ENCODE data around the gene GALNT6.

GALNT6 gene

GRCh38 chr12:51379571-51379970, 11.6 kb downstream of the GALNT6 start:
- DNase-seq (ENCODE audit: low spot score), result no peak

- no peak for DNase-seq (ENCODE audit: low spot score)
Observed at GRCh38 chr12:51378749-51379148, 12.5 kb downstream of the GALNT6 start.

DNA sequence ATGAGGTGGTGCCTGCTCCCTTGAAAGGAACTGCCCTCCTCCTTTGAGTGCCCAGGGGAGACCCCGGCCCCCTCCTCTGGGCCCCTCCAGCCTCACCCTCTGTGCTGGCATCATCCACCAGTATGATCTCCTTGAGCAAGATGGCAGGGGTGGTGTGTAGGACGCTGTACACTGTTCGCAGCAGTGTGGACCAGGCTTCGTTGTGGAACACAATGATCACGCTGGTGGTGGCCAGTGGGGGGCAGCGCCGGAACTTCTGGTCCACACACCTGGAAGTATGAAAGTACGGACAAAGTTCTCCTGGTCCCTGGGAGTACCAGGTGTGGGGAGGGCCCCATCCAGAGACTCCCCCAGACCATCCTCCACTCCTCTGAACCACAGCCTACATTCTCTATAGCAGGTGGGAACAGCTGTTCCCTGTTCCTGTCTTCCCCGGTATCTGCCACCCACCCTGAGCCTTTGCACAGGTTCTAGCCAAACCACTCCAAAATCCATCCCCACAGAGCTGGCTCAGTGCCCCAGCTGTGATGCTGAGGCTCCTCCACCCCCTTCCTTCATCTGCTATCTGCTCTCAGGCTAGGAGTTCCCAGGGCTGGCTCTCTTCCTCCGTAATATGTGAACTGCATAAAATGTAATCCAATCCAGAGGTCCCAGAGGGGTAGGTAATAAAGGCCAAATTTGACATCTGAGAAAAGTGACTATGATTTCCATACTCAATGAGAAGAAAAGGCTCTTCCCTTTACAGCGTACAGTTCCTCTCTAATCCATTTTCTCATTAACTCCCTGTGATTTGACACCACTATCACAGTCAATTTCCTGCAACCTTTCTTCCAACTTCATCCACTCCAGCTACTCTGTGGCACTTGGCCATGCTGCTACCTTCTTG, 13.9 kb downstream of the GALNT6 start:
- DNase-seq (ENCODE audit: low spot score), result no peak

DNA sequence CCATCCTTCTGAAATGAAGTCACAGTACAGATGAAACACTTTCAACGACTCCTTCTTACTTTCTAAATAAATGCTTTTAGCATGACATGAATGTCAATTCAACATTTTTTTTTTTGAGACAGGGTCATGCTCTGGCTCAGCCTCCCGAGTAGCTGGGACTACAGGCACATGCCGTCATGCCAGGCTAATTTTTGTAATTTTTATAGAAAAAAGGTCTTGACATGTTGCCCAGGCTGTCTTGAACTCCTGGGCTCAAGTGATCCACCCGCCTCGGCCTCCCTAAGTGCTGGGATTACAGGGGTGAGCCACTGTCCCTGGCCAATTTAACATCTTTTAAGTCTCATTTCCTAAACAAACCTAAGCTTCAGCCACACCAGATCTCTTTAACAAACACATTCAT, 16.4 kb downstream of the GALNT6 start:
- no peak for DNase-seq (ENCODE audit: low spot score)

DNA sequence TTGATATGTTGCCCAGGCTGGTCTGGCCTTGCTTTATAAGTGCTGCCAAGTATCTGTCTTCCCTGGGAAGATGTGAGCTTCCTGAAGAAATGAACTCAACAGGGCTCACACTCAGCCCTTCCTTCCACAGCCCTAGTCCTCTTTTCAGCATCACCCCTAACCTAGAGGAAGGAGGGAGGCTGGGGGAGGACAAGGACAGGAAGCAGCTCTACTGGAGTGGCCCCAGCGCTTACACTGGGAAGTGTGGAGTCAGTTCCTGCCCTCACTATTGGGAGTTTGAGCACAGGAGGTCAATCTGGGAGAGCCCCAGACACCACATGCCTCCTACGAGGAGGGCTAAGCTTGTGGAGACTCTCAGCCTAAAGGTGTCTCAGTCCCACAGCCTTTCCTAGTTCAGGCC, 16.8 kb downstream of the GALNT6 start:
- peak; percentile 86 for DNase-seq (ENCODE audit: low spot score)

DNA sequence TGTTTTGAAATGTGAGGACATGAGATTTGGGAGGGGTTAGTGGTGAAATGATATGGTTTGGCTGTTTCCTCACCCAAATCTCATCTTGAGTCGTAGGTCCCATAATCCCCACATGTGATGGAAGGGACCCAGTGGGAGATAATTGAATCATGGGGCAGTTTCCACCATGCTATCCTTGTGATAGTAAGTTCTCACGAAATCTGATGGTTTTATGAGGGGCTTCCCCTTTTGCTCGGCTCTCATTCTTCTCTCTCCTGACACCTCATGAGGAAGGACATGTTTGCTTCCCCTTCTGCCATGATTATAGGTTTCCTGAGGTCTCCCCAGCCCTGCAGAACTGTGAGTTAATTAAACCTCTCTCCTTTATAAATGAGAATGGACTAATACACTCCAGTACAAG, 18.0 kb downstream of the GALNT6 start:
- no peak for DNase-seq (ENCODE audit: low spot score)

DNA sequence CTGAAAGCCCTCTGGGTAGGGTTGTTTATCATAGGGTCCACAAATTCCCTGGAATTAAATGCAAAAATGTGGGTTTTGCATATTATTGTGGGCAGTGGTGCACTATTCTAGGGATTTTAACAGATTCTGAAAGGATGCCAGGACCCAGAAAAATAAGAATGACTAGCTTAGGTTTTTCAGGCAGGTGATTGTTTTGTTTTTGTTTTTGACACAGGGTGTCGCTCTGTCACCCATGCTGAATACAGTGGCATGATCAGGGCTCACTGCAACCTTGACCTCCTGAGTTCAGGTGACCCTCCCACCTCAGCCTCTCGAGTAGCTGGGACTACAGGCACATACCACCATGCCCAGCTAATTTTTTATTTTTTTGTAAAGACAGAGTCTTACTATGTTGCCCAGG, 19.2 kb downstream of the GALNT6 start:
- DNase-seq (ENCODE audit: low spot score), result no peak

- peak; percentile 97 for DNase-seq (ENCODE audit: low spot score)
Observed at GRCh38 chr12:51371295-51371953, 19.8 kb downstream of the GALNT6 start.

GRCh38 chr12:51370667-51371066, 20.5 kb downstream of the GALNT6 start:
- no peak for DNase-seq (ENCODE audit: low spot score)

DNA sequence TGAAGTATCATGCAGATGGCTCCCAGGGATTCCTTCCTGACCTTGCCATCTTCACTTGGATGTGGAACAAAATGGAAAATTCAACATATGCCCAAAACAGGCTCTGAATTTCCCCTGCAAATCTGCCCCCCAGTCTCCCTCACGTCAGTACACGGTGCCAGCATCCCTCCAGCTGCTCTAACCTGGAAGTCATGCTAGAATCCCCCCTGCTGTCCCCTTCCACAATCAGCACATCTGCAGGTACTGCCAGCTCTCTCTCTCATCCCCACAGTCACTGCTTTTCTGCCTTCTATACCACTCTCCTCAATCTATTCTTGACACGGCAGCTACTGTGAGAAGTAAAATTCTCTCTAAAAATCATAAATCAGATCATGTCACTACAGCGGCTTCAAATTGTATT, 21.6 kb downstream of the GALNT6 start:
- DNase-seq (ENCODE audit: low spot score), result no peak

DNA sequence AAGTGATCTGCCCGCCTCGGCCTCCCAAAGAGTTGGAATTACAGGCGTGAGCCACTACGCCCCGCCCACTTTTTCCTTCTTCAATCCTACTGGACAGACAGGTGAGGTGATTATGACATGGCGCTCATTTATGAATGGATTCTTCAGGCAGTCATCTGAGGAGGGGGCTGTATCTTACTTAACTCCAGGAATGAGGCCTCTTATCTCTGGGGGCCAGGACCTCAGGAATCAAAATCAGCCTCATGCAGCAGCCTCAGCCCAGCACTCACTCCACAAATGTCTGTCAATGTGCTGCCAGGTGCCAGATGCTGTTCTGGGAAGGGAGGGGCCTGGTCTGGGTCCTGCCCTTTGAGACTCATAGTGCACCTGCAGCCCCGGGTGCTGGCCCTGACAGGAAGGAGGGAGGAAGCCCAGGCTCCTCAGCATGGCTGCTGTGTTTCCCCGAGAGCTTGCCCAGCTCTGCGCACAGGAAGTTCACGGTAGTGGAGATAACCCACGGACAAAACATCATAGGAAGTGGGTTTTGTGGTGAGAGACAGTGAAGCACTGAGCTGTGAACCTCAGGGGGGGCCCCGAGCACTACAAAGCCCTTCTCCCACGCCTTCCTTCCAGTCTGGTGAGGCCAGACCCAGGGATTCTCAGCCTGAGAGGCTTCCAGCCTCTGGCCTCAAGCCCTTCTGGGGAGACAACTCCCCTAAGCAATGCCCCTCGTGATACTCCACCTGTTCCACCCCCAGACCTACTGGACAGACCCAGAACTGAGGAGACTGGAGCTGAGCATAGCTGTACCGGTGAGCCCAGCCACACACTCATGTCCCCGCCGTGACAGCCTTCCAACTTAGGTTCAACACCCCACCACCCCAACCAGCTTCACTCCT, 22.3 kb downstream of the GALNT6 start:
- peak; percentile 77 for DNase-seq (ENCODE audit: low spot score)

GRCh38 chr12:51365276-51365675, 25.9 kb downstream of the GALNT6 start:
- DNase-seq (ENCODE audit: low spot score), result no peak

- DNase-seq (ENCODE audit: low spot score), result no peak
Observed at GRCh38 chr12:51364001-51364400, 27.2 kb downstream of the GALNT6 start.

GRCh38 chr12:51362747-51363342, 28.4 kb downstream of the GALNT6 start:
- no peak for DNase-seq (ENCODE audit: low spot score)

- no peak for DNase-seq (ENCODE audit: low spot score)
Observed at GRCh38 chr12:51362307-51362706, 28.9 kb downstream of the GALNT6 start.

GRCh38 chr12:51361161-51362016, 29.8 kb downstream of the GALNT6 start:
- no peak for DNase-seq (ENCODE audit: low spot score)

DNA sequence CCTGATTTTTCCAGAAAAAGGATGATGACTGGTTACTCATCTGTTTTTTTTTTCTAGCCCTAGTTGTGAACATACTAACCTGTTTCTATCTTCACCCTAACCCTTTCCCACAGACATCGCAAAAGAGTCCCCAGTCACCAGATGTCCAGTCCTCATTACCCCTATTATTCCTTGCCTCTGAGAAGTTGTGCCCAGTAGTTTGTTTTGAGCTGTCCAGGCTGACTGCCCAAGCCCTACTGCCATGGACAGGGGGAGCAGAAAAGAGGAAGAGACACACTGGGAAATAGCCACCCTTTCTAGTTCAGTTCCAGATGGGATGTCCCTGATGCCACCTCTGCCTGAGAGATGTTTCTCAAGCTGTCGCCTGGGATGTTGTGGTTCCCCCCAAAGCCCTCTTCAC, 30.9 kb downstream of the GALNT6 start:
- DNase-seq (ENCODE audit: low spot score), result no peak

DNA sequence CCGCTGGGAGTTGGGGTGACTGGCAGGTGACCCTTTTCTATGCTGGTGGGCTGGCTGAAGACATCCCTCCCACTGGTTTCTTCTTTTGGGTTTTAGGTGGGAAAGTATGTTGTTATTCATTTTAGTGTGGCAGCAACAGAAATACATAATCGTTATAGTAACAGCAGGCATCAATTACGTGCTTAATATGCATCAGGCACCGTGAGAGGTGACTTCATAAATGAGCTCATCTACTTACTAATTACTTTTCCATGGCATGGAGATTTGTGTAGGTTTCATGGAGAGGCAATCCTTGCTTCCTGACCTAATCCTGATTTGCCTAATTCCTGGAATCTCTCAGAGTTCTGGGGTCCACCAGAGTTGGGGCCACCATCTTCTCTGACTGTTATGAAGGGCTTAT, 31.4 kb downstream of the GALNT6 start:
- no peak for DNase-seq (ENCODE audit: low spot score)

DNA sequence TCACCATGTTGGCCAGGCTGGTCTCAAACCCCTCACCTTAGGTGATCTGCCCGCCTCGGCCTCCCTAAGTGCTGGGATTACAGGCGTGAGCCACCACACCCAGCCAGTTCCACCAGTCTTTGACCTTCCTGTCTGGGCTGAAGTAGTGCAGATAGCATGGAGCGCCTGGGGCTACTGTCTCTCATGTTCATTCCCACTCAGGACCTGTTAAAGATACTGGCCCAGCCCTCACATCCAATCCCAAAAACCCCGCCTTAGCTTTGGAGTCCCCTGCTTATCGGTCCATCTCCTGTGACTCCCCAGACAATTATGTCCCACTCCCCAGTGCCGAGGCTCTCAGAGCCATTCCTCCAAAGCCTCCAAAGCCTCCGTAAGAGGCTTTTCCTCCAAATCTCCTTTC, 32.7 kb downstream of the GALNT6 start:
- no peak for DNase-seq (ENCODE audit: low spot score)

GRCh38 chr12:51357374-51358047, 33.7 kb downstream of the GALNT6 start:
- no peak for DNase-seq (ENCODE audit: low spot score)
